ENCODE measurements around the gene SAMD11.

GRCh38 chr1:959731-960362 is 36.1 kb downstream of the SAMD11 start:
- TF ChIP-seq EZH2 (IDR thresholded peaks at IDR 0.05; ENCODE audit: borderline replicate concordance, control insufficient read depth, low read depth, low read length) (no peak), CBX5 (IDR thresholded peaks at IDR 0.05; ENCODE audit: low read depth) (no peak), FOS (IDR thresholded peaks at IDR 0.05; ENCODE audit: borderline replicate concordance, extremely low read depth, insufficient read length) (no peak)
